Subcutaneous abdominal adipose tissue (tissue), 5 donors: ENCODE measurements around the gene NSD2.

Experiments
- H3K27ac ChIP-seq: one replicate; pipeline ENCODE4 v1.7.0; 2013; ENCODE audit warnings: low read depth, mild to moderate bottlenecking, inconsistent platforms, low read length, moderate library complexity
- H3K27me3 ChIP-seq, 5 donors: one replicate each; pipeline ENCODE4 v1.7.0; 2013; ENCODE audit warnings: low read length in 5 of 5, inconsistent platforms in 1 of 5; ENCODE audit not compliant: control insufficient read depth in 5 of 5, insufficient read depth in 4 of 5
- H3K36me3 ChIP-seq, 5 donors: one replicate each; pipeline ENCODE4 v1.7.0; 2013; ENCODE audit warnings: low read length in 5 of 5; ENCODE audit not compliant: control insufficient read depth in 5 of 5, insufficient read depth in 5 of 5
- H3K4me1 ChIP-seq, 5 donors: one replicate each; pipeline ENCODE4 v1.7.0; 2013; ENCODE audit warnings: low read length in 5 of 5, mild to moderate bottlenecking in 3 of 5, moderate library complexity in 1 of 5; ENCODE audit not compliant: control insufficient read depth in 5 of 5, insufficient read depth in 5 of 5
- H3K4me3 ChIP-seq, 5 donors: one replicate each; pipeline ENCODE4 v1.7.0; 2013; ENCODE audit warnings: low read length in 5 of 5, low read depth in 1 of 5
- H3K9ac ChIP-seq, 5 donors: one replicate each; pipeline ENCODE4 v1.7.0; 2013; ENCODE audit warnings: low read length in 5 of 5, mild to moderate bottlenecking in 4 of 5, moderate library complexity in 3 of 5
- H3K9me3 ChIP-seq, 5 donors: one replicate each; pipeline ENCODE4 v1.7.0; 2013; ENCODE audit warnings: low read length in 5 of 5; ENCODE audit not compliant: control insufficient read depth in 5 of 5
- donor health status: healthy.
- donor health status: healthy.
- donor health status: healthy.
- donor health status: healthy.
- donor health status: healthy.

Gene NSD2

GRCh38 chr4:1985780-1986577 lies 114.8 kb downstream of the NSD2 start:
- Histone ChIP-seq H3K9ac (no peak overlapping the region), H3K36me3 (peaks cover 0 to 94% (median 93%) of the 10 kb centered on the region in 5 donors), H3K4me3 (no peak overlapping the region), H3K27me3 (no peaks in the 10 kb centered on the region), H3K27ac (no peak overlapping the region), H3K9me3 (no peaks in the 10 kb centered on the region), H3K4me1 (peaks cover 0 to 5% (median 0%) of the 10 kb centered on the region in 5 donors)

- Histone ChIP-seq H3K27me3 (no peaks in the 10 kb centered on the region), H3K9me3 (no peaks in the 10 kb centered on the region), H3K9ac (no peak overlapping the region), H3K4me3 (no peak overlapping the region), H3K36me3 (peaks cover 0 to 94% (median 88%) of the 10 kb centered on the region in 5 donors), H3K27ac (no peak overlapping the region), H3K4me1 (peaks cover 0 to 5% (median 0%) of the 10 kb centered on the region in 5 donors)
These were observed 115.5 kb downstream of the NSD2 start for GRCh38 chr4:1986578-1987210.

GRCh38 chr4:1987296-1987695 lies 116.1 kb downstream of the NSD2 start:
- H3K9me3 ChIP-seq = no peaks in the 10 kb centered on the region

GRCh38 chr4:1987721-1988326 lies 116.6 kb downstream of the NSD2 start:
- H3K9ac ChIP-seq = no peak overlapping the region
- H3K9me3 ChIP-seq = no peaks in the 10 kb centered on the region
- H3K4me3 ChIP-seq = no peak overlapping the region
- no peaks in the 10 kb centered on the region for H3K27me3 ChIP-seq
- no peak overlapping the region for H3K27ac ChIP-seq
- H3K4me1 ChIP-seq = peaks cover 0 to 7% (median 0%) of the 10 kb centered on the region in 5 donors
- peaks cover 0 to 88% (median 80%) of the 10 kb centered on the region in 5 donors for H3K36me3 ChIP-seq

More at GRCh38 chr4:1987296-1987695, 116.1 kb downstream of the NSD2 start:
- H3K27ac ChIP-seq = no peak overlapping the region
- H3K36me3 ChIP-seq = peaks cover 0 to 92% (median 84%) of the 10 kb centered on the region in 5 donors
- H3K9ac ChIP-seq = no peak overlapping the region
- H3K4me3 ChIP-seq = no peak overlapping the region
- no peaks in the 10 kb centered on the region for H3K27me3 ChIP-seq
- H3K4me1 ChIP-seq = peaks cover 0 to 3% (median 1%) of the 10 kb centered on the region in 5 donors

- Histone ChIP-seq H3K9ac (no peak overlapping the region), H3K4me1 (peaks cover 0 to 10% (median 0%) of the 10 kb centered on the region in 5 donors), H3K4me3 (no peak overlapping the region), H3K27ac (no peak overlapping the region), H3K27me3 (no peaks in the 10 kb centered on the region), H3K36me3 (peaks cover 0 to 83% (median 75%) of the 10 kb centered on the region in 5 donors), H3K9me3 (no peaks in the 10 kb centered on the region)
These were observed 117.1 kb downstream of the NSD2 start for GRCh38 chr4:1988327-1988724.

- no peak overlapping the region for H3K9ac ChIP-seq
- H3K36me3 ChIP-seq = peaks cover 0 to 68% (median 61%) of the 10 kb centered on the region in 5 donors
- H3K9me3 ChIP-seq = no peaks in the 10 kb centered on the region
- no peak overlapping the region for H3K4me3 ChIP-seq
- H3K4me1 ChIP-seq = peaks cover 0 to 10% (median 0%) of the 10 kb centered on the region in 5 donors
- no peaks in the 10 kb centered on the region for H3K27me3 ChIP-seq
- no peak overlapping the region for H3K27ac ChIP-seq
These were observed 118.5 kb downstream of the NSD2 start for GRCh38 chr4:1989533-1990347.

GRCh38 chr4:1990348-1990645 lies 119.1 kb downstream of the NSD2 start:
- Histone ChIP-seq H3K4me1 (peaks cover 0 to 10% (median 0%) of the 10 kb centered on the region in 5 donors), H3K9me3 (no peaks in the 10 kb centered on the region), H3K36me3 (peaks cover 0 to 63% (median 55%) of the 10 kb centered on the region in 5 donors), H3K27ac (no peak overlapping the region), H3K4me3 (no peak overlapping the region), H3K9ac (no peak overlapping the region), H3K27me3 (no peaks in the 10 kb centered on the region)

GRCh38 chr4:1990676-1991075 lies 119.5 kb downstream of the NSD2 start:
- H3K36me3 ChIP-seq = peaks cover 0 to 59% (median 51%) of the 10 kb centered on the region in 5 donors
- H3K4me3 ChIP-seq = no peak overlapping the region
- H3K4me1 ChIP-seq = peaks cover 0 to 10% (median 0%) of the 10 kb centered on the region in 5 donors
- H3K27ac ChIP-seq = no peak overlapping the region
- H3K9ac ChIP-seq = no peak overlapping the region
- no peaks in the 10 kb centered on the region for H3K9me3 ChIP-seq
- H3K27me3 ChIP-seq = no peaks in the 10 kb centered on the region

- Histone ChIP-seq H3K9ac (no peak overlapping the region), H3K9me3 (no peaks in the 10 kb centered on the region), H3K27me3 (no peaks in the 10 kb centered on the region), H3K4me1 (peaks cover 0 to 10% (median 0%) of the 10 kb centered on the region in 5 donors), H3K4me3 (no peak overlapping the region), H3K27ac (no peak overlapping the region), H3K36me3 (peaks cover 0 to 55% (median 47%) of the 10 kb centered on the region in 5 donors)
These were observed 119.9 kb downstream of the NSD2 start for GRCh38 chr4:1991087-1991486.
